IPS DF 6.9 (cell line): ENCODE measurements around the gene ST8SIA2.
A peak's percentile ranks its signal among the peaks of the same experiment; 100 is the strongest.

ENCODE experiments used
- DNase-seq: peaks from one replicate; pipeline ENCODE4 v3.0.0-alpha.2; 2013; ENCODE audit warnings: low read depth, low spot score
- H3K27ac ChIP-seq: one replicate; pipeline ENCODE4 v1.5.1; 2013; ENCODE audit warnings: low read length, control low read depth
- H3K27me3 ChIP-seq: 2 replicates; pipeline ENCODE4 v1.6.1; 2013; ENCODE audit warnings: mild to moderate bottlenecking, low read length; ENCODE audit not compliant: control insufficient read depth, insufficient read depth
- H3K36me3 ChIP-seq: 2 replicates; pipeline ENCODE4 v1.6.1; 2013; ENCODE audit warnings: low read length; ENCODE audit not compliant: control insufficient read depth, insufficient read depth
- H3K4me1 ChIP-seq: 2 replicates; pipeline ENCODE4 v1.6.1; 2013; ENCODE audit warnings: low read length; ENCODE audit not compliant: control insufficient read depth, insufficient read depth
- H3K4me3 ChIP-seq: 2 replicates; pipeline ENCODE4 v1.5.1; 2013; ENCODE audit warnings: mild to moderate bottlenecking, low read length
- H3K9me3 ChIP-seq: 2 replicates; pipeline ENCODE4 v1.6.1; 2013; ENCODE audit warnings: low read length, inconsistent platforms; ENCODE audit not compliant: control insufficient read depth, insufficient read depth
- WGBS: extraction: QIAGEN DNeasy Blood & Tissue Kit; methylation state at CpG from one replicate; pipeline ENCODE4 v1.1.7; 2013; ENCODE audit warnings: mixed read lengths, missing lambda C conversion rate; ENCODE audit not compliant: insufficient read length, insufficient coverage; 5-methylcytosine and 5-hydroxymethylcytosine counted together

ST8SIA2 gene

GRCh38 chr15:92411256-92411655, 17.6 kb downstream of the ST8SIA2 start:
- H3K4me1 ChIP-seq = no peaks in the 10 kb centered on the region
- no peaks in the 10 kb centered on the region for H3K9me3 ChIP-seq
- no peaks in the 10 kb centered on the region for H3K27me3 ChIP-seq
- no peak overlapping the region for H3K27ac ChIP-seq
- no peak overlapping the region for H3K4me3 ChIP-seq
- no peak for DNase-seq
- WGBS = no CpG with 5 or more reads among the region's 5 CpGs
- H3K36me3 ChIP-seq = no peaks in the 10 kb centered on the region

- no CpG with 5 or more reads among the region's 9 CpGs for WGBS
- Histone ChIP-seq H3K4me3 (no peak overlapping the region), H3K27ac (no peak overlapping the region), H3K36me3 (no peaks in the 10 kb centered on the region), H3K9me3 (no peaks in the 10 kb centered on the region), H3K27me3 (no peaks in the 10 kb centered on the region), H3K4me1 (no peaks in the 10 kb centered on the region)
- DNase-seq = no peak
Observed at GRCh38 chr15:92413510-92413909, 19.8 kb downstream of the ST8SIA2 start.

GRCh38 chr15:92415639-92416297, 22.1 kb downstream of the ST8SIA2 start:
- no peaks in the 10 kb centered on the region for H3K27me3 ChIP-seq
- no peaks in the 10 kb centered on the region for H3K36me3 ChIP-seq
- no peaks in the 10 kb centered on the region for H3K9me3 ChIP-seq
- H3K4me1 ChIP-seq = no peaks in the 10 kb centered on the region
- H3K27ac ChIP-seq = no peak overlapping the region
- no peak for DNase-seq
- no CpG with 5 or more reads among the region's 9 CpGs for WGBS
- H3K4me3 ChIP-seq = no peak overlapping the region

- Histone ChIP-seq H3K27ac (no peak overlapping the region), H3K4me1 (no peaks in the 10 kb centered on the region), H3K4me3 (no peak overlapping the region), H3K27me3 (no peaks in the 10 kb centered on the region), H3K36me3 (no peaks in the 10 kb centered on the region), H3K9me3 (no peaks in the 10 kb centered on the region)
- WGBS = no CpG with 5 or more reads among the region's 12 CpGs
- DNase-seq = no peak
Observed at GRCh38 chr15:92416557-92416956, 22.9 kb downstream of the ST8SIA2 start.

GRCh38 chr15:92417716-92418115, 24.0 kb downstream of the ST8SIA2 start:
- Histone ChIP-seq H3K9me3 (no peaks in the 10 kb centered on the region), H3K27me3 (no peaks in the 10 kb centered on the region), H3K4me1 (no peaks in the 10 kb centered on the region), H3K4me3 (no peak overlapping the region), H3K27ac (no peak overlapping the region), H3K36me3 (no peaks in the 10 kb centered on the region)
- WGBS = no CpG with 5 or more reads among the region's 7 CpGs
- DNase-seq = no peak

- WGBS = no CpG with 5 or more reads among the region's 7 CpGs
- no peaks in the 10 kb centered on the region for H3K27me3 ChIP-seq
- no peak for DNase-seq
- H3K27ac ChIP-seq = no peak overlapping the region
- no peaks in the 10 kb centered on the region for H3K36me3 ChIP-seq
- no peak overlapping the region for H3K4me3 ChIP-seq
- H3K4me1 ChIP-seq = no peaks in the 10 kb centered on the region
- no peaks in the 10 kb centered on the region for H3K9me3 ChIP-seq
Observed at GRCh38 chr15:92418864-92419263, 25.2 kb downstream of the ST8SIA2 start.

GRCh38 chr15:92421976-92422375, 28.3 kb downstream of the ST8SIA2 start:
- H3K4me1 ChIP-seq = no peaks in the 10 kb centered on the region
- H3K27me3 ChIP-seq = no peaks in the 10 kb centered on the region
- H3K4me3 ChIP-seq = no peak overlapping the region
- no peak for DNase-seq
- no CpG with 5 or more reads among the region's 1 CpG for WGBS
- H3K36me3 ChIP-seq = no peaks in the 10 kb centered on the region
- no peaks in the 10 kb centered on the region for H3K9me3 ChIP-seq
- no peak overlapping the region for H3K27ac ChIP-seq

GRCh38 chr15:92425578-92426225, 32.0 kb downstream of the ST8SIA2 start:
- H3K27ac ChIP-seq = no peak overlapping the region
- no peaks in the 10 kb centered on the region for H3K36me3 ChIP-seq
- H3K4me3 ChIP-seq = no peak overlapping the region
- H3K4me1 ChIP-seq = peaks cover 2% of the 10 kb centered on the region; the same call in 1 of the 2 replicates
- no peak for DNase-seq
- WGBS = no CpG with 5 or more reads among the region's 12 CpGs
- H3K27me3 ChIP-seq = no peaks in the 10 kb centered on the region
- no peaks in the 10 kb centered on the region for H3K9me3 ChIP-seq

GRCh38 chr15:92429378-92430068, 35.8 kb downstream of the ST8SIA2 start:
- DNase-seq = peak; percentile 18
- no peaks in the 10 kb centered on the region for H3K27me3 ChIP-seq
- peaks cover 2% of the 10 kb centered on the region; the same call in 1 of the 2 replicates for H3K4me1 ChIP-seq
- no peaks in the 10 kb centered on the region for H3K36me3 ChIP-seq
- H3K4me3 ChIP-seq = no peak overlapping the region
- H3K27ac ChIP-seq = no peak overlapping the region
- no CpG with 5 or more reads among the region's 2 CpGs for WGBS
- H3K9me3 ChIP-seq = no peaks in the 10 kb centered on the region

GRCh38 chr15:92430069-92430440, 36.4 kb downstream of the ST8SIA2 start:
- WGBS = no CpG with 5 or more reads among the region's 1 CpG
- Histone ChIP-seq H3K27me3 (no peaks in the 10 kb centered on the region), H3K9me3 (no peaks in the 10 kb centered on the region), H3K36me3 (no peaks in the 10 kb centered on the region), H3K27ac (no peak overlapping the region), H3K4me1 (peaks cover 2% of the 10 kb centered on the region; the same call in 1 of the 2 replicates), H3K4me3 (no peak overlapping the region)
- DNase-seq = no peak
